Activated CD4-positive, CD25-positive, alpha-beta regulatory T cell treated with anti-CD3 and anti-CD28 coated beads, Interleukin-2, amount 50 U/mL, for 24 hours (primary cell): Measurements from ENCODE around the gene TBX18.

Source experiments
- ATAC-seq, 2 donors: fragments of 150-1000 bp; cut with Tn5 transposase; one replicate each; pipeline ENCODE4 v1.10.0; 2021; ENCODE audit warnings: mild to moderate bottlenecking in 1 of 2, moderate library complexity in 1 of 2

Gene TBX18

GRCh38 chr6:84772428-84773132 is 8.2 kb upstream of the TBX18 start:
- no peak for ATAC-seq

- ATAC-seq, result no peak
Observed at GRCh38 chr6:84771756-84772356, 7.5 kb upstream of the TBX18 start.

GRCh38 chr6:84771125-84771755 is 6.8 kb upstream of the TBX18 start:
- ATAC-seq, result no peak

- no peak for ATAC-seq
Observed at GRCh38 chr6:84770521-84770920, 6.1 kb upstream of the TBX18 start.

- no peak for ATAC-seq
Observed at GRCh38 chr6:84769306-84769705, 4.9 kb upstream of the TBX18 start.

GRCh38 chr6:84768442-84769174 is 4.2 kb upstream of the TBX18 start:
- ATAC-seq, result no peak

- ATAC-seq, result no peak
Observed at GRCh38 chr6:84767526-84768201, 3.3 kb upstream of the TBX18 start.

- ATAC-seq, result no peak
Observed at GRCh38 chr6:84766799-84767525, 2.6 kb upstream of the TBX18 start.

GRCh38 chr6:84766118-84766798 is 1.9 kb upstream of the TBX18 start:
- no peak for ATAC-seq

GRCh38 chr6:84763886-84764331 is 489 bp downstream of the TBX18 start:
- no peak for ATAC-seq

- ATAC-seq, result no peak
Observed at GRCh38 chr6:84763003-84763885, 1.2 kb downstream of the TBX18 start.

- ATAC-seq, result no peak
Observed at GRCh38 chr6:84762220-84763002, 2.0 kb downstream of the TBX18 start.

- no peak for ATAC-seq
Observed at GRCh38 chr6:84758486-84758885, 5.9 kb downstream of the TBX18 start.

GRCh38 chr6:84756877-84757276 is 7.5 kb downstream of the TBX18 start:
- no peak for ATAC-seq

- ATAC-seq, result no peak
Observed at GRCh38 chr6:84756466-84756865, 7.9 kb downstream of the TBX18 start.

- no peak for ATAC-seq
Observed at GRCh38 chr6:84753173-84753572, 11.2 kb downstream of the TBX18 start.

GRCh38 chr6:84752118-84752850 is 12.1 kb downstream of the TBX18 start:
- no peak for ATAC-seq

- no peak for ATAC-seq
Observed at GRCh38 chr6:84749181-84749580, 15.2 kb downstream of the TBX18 start.

GRCh38 chr6:84748376-84748775 is 16.0 kb downstream of the TBX18 start:
- ATAC-seq, result no peak
